HEK293 (cell line): ENCODE measurements around the gene DUS1L.

Experiments used
- CTCF ChIA-PET: fragments of 350-600 bp; formaldehyde crosslinking; extraction: SDS; loops from one replicate; lab custom pipeline; 2021; ENCODE audit warnings: antibody characterized with exemption; lab: Yijun Ruan, JAX
- POLR2A ChIA-PET: fragments of 300-600 bp; formaldehyde crosslinking; extraction: SDS; loops from one replicate; lab custom pipeline; 2020; ENCODE audit warnings: antibody characterized with exemption, inconsistent platforms; lab: Yijun Ruan, JAX
- H3K27ac ChIP-seq: fragments of 200-500 bp; sonication (Bioruptor generic); 2 replicates; pipeline ENCODE4 v1.5.1; 2014; ENCODE audit warnings: low read depth, low read length, control low read depth, inconsistent platforms; ENCODE audit errors: extremely low read depth
- H3K36me3 ChIP-seq, 2 experiments: fragments of 200-500 bp in 1 of 2; sonication (Bioruptor generic) in 1 of 2; 1 replicate in 1 of 2; 2 replicates in 1 of 2; pipeline ENCODE4 v1.5.1; 2014 to 2017; ENCODE audit warnings: inconsistent platforms in 2 of 2, low read length in 2 of 2; ENCODE audit not compliant: control insufficient read depth in 2 of 2, insufficient read depth in 1 of 2
- H3K4me1 ChIP-seq: fragments of 200-500 bp; sonication (Bioruptor generic); 2 replicates; pipeline ENCODE4 v1.5.1; 2014; ENCODE audit warnings: mild to moderate bottlenecking, low read length, inconsistent platforms; ENCODE audit not compliant: control insufficient read depth, insufficient read depth
- H3K4me3 ChIP-seq: 2 replicates; pipeline ENCODE4 v1.5.1; 2011; ENCODE audit warnings: low read depth, mild to moderate bottlenecking, control low read depth, low read length, moderate library complexity
- H3K9me3 ChIP-seq: fragments of 200-500 bp; sonication (Bioruptor generic); 2 replicates; pipeline ENCODE4 v1.5.1; 2014; ENCODE audit warnings: low read depth, low read length, inconsistent platforms; ENCODE audit not compliant: control insufficient read depth, insufficient read depth
- GLIS1 ChIP-seq: fragments of 450-650 bp; formaldehyde crosslinking; IDR thresholded peaks from 2 replicates; pipeline ENCODE4 v1.5.1; 2016; ENCODE audit warnings: missing biosample characterization, missing genetic modification characterization
- GLIS2 ChIP-seq: fragments of 450-650 bp; formaldehyde crosslinking; IDR thresholded peaks from 2 replicates; pipeline ENCODE4 v1.5.1; 2016; ENCODE audit warnings: missing biosample characterization, missing genetic modification characterization
- KLF16 ChIP-seq: fragments of 450-650 bp; formaldehyde crosslinking; IDR thresholded peaks from 2 replicates; pipeline ENCODE4 v1.5.1; 2017; ENCODE audit warnings: missing biosample characterization, missing genetic modification characterization
- PBX3 ChIP-seq: sonication (generic); formaldehyde crosslinking; IDR thresholded peaks from 2 replicates; pipeline ENCODE4 v1.8.1; 2022; ENCODE audit warnings: mild to moderate bottlenecking, moderate library complexity, missing genetic modification reagents
- ZFP37 ChIP-seq: fragments of 450-650 bp; formaldehyde crosslinking; IDR thresholded peaks from 2 replicates; pipeline ENCODE4 v1.5.1; 2016; ENCODE audit warnings: missing biosample characterization, missing genetic modification characterization
- ZNF133 ChIP-seq: fragments of 450-650 bp; formaldehyde crosslinking; IDR thresholded peaks from 2 replicates; pipeline ENCODE4 v1.5.1; 2016; ENCODE audit warnings: missing biosample characterization, missing genetic modification characterization
- ZNF214 ChIP-seq: fragments of 450-650 bp; formaldehyde crosslinking; IDR thresholded peaks from 2 replicates; pipeline ENCODE4 v1.5.1; 2017; ENCODE audit warnings: missing biosample characterization, mild to moderate bottlenecking, missing genetic modification characterization, borderline replicate concordance
- ZNF248 ChIP-seq: fragments of 450-650 bp; formaldehyde crosslinking; IDR thresholded peaks from 2 replicates; pipeline ENCODE4 v1.5.1; 2017; ENCODE audit warnings: missing biosample characterization, missing genetic modification characterization
- ZNF350 ChIP-seq: fragments of 450-650 bp; formaldehyde crosslinking; IDR thresholded peaks from 2 replicates; pipeline ENCODE4 v1.5.0; 2017; ENCODE audit warnings: missing biosample characterization, mild to moderate bottlenecking, missing genetic modification characterization
- ZNF391 ChIP-seq: fragments of 450-650 bp; formaldehyde crosslinking; IDR thresholded peaks from 2 replicates; pipeline ENCODE4 v1.5.1; 2016; ENCODE audit warnings: low read depth, missing biosample characterization, missing genetic modification characterization, borderline replicate concordance
- ZNF558 ChIP-seq: fragments of 450-650 bp; formaldehyde crosslinking; IDR thresholded peaks from 2 replicates; pipeline ENCODE4 v1.5.1; 2016; ENCODE audit warnings: missing biosample characterization, missing genetic modification characterization
- ZNF561 ChIP-seq: fragments of 450-650 bp; IDR thresholded peaks from 2 replicates; pipeline ENCODE4 v1.5.1; 2018; ENCODE audit warnings: missing biosample characterization, missing genetic modification characterization, borderline replicate concordance
- ZNF596 ChIP-seq: fragments of 450-650 bp; IDR thresholded peaks from 2 replicates; pipeline ENCODE4 v1.5.0; 2018; ENCODE audit warnings: missing biosample characterization, mild to moderate bottlenecking, missing genetic modification characterization, moderate library complexity
- ZNF623 ChIP-seq: fragments of 450-650 bp; formaldehyde crosslinking; IDR thresholded peaks from 2 replicates; pipeline ENCODE4 v1.5.1; 2016; ENCODE audit warnings: missing biosample characterization, missing genetic modification characterization
- ZNF626 ChIP-seq: fragments of 450-650 bp; sonication (Bioruptor Pico); formaldehyde crosslinking; IDR thresholded peaks from 2 replicates; pipeline ENCODE4 v1.5.1; 2018; ENCODE audit warnings: missing biosample characterization, missing genetic modification characterization, inconsistent platforms
- TF ChIP-seq, protein P1 (sequence below): fragments of 450-650 bp; formaldehyde crosslinking; IDR thresholded peaks from 2 replicates; pipeline ENCODE4 v1.5.0; 2017; ENCODE audit warnings: missing biosample characterization, missing genetic modification characterization, borderline replicate concordance
- TF ChIP-seq, protein P2 (sequence below): fragments of 450-650 bp; formaldehyde crosslinking; IDR thresholded peaks from 2 replicates; pipeline ENCODE4 v1.5.1; 2016; ENCODE audit warnings: missing biosample characterization, missing genetic modification characterization, borderline replicate concordance

The DUS1L gene

GRCh38 chr17:82025401-82026107 is 40.0 kb downstream of the DUS1L start:
- H3K9me3 ChIP-seq: no peaks in the 10 kb centered on the region
- H3K36me3 ChIP-seq: peaks cover 0 to 54% of the 10 kb centered on the region in 2 experiments; a peak in 2 of 3 replicates
- TF ChIP-seq ZNF391 (no peak), ZNF561 (tag by site-specific recombination) (no peak), ZNF623 (tag by site-specific recombination) (no peak), GLIS1 (tag by site-specific recombination) (peak; percentile 61; the same call in 1 of the 2 replicates), GLIS2 (tag by site-specific recombination) (0 out of 2 replicates have a peak, but pooled peaks have one; percentile 34), ZNF133 (tag by site-specific recombination) (no peak), ZNF558 (tag by site-specific recombination) (no peak), ZNF596 (tag by site-specific recombination) (no peak), KLF16 (tag by site-specific recombination) (no peak), ZFP37 (tag by site-specific recombination) (no peak)
- TF ChIP-seq, protein P1, sequence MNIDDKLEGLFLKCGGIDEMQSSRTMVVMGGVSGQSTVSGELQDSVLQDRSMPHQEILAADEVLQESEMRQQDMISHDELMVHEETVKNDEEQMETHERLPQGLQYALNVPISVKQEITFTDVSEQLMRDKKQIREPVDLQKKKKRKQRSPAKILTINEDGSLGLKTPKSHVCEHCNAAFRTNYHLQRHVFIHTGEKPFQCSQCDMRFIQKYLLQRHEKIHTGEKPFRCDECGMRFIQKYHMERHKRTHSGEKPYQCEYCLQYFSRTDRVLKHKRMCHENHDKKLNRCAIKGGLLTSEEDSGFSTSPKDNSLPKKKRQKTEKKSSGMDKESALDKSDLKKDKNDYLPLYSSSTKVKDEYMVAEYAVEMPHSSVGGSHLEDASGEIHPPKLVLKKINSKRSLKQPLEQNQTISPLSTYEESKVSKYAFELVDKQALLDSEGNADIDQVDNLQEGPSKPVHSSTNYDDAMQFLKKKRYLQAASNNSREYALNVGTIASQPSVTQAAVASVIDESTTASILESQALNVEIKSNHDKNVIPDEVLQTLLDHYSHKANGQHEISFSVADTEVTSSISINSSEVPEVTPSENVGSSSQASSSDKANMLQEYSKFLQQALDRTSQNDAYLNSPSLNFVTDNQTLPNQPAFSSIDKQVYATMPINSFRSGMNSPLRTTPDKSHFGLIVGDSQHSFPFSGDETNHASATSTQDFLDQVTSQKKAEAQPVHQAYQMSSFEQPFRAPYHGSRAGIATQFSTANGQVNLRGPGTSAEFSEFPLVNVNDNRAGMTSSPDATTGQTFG (tag by site-specific recombination): no peak
- H3K27ac ChIP-seq: no peak overlapping the region
- ChIA-PET POLR2A (interaction anchor here (0.6 to 2.0 kb wide), 3 partner anchors 12 to 425 kb away, joined by 3 to 8 read pairs (median 3); partner anchors contain the start of genes CYBC1 and DCXR), CTCF (interaction anchor here (0.6 to 2.5 kb wide), 7 partner anchors 16 to 163 kb away, joined by 3 to 10 read pairs (median 4); no protein-coding TSS in a partner anchor)
- H3K4me3 ChIP-seq: no peak overlapping the region
- peaks cover 11% of the 10 kb centered on the region for H3K4me1 ChIP-seq

DNA sequence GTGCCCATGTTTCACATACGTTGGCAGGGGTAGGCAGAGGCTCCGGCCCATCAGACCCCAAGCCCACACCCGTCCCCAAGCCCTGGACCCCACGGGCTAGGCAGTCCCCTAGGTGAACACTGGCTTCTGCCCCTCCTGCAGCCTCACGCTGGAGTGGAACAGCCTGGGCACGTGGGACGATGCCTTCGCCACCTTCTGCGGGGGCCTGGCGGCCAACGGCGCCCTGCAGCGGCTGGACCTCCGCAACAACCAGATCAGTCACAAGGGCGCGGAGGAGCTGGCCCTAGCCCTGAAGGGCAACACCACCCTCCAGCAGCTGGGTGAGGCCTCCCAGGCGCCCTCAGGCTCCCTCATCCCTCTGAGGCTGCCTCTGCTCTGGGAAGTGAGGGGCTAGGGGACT is 40.7 kb downstream of the DUS1L start:
- CTCF ChIA-PET: interaction anchor here (0.6 to 1.2 kb wide), 3 partner anchors 65 to 129 kb away, joined by 3 to 6 read pairs (median 4); no protein-coding TSS in a partner anchor

More for the DNA sequence above, 40.7 kb downstream of the DUS1L start:
- H3K27ac ChIP-seq: no peak overlapping the region
- H3K9me3 ChIP-seq: no peaks in the 10 kb centered on the region
- POLR2A ChIA-PET: interaction anchor here (1.1 kb wide), 1 partner anchor 196 kb away, joined by 3 read pairs; no protein-coding TSS in a partner anchor
- TF ChIP-seq ZNF350 (tag by site-specific recombination) (no peak), ZNF248 (no peak), ZNF626 (tag by site-specific recombination) (no peak), ZNF214 (tag by site-specific recombination) (no peak), GLIS2 (tag by site-specific recombination) (0 out of 2 replicates have a peak, but pooled peaks have one; percentile 8), PBX3 (CRISPR knock-in tag) (peak; percentile 11; the same call in 1 of the 2 replicates)
- TF ChIP-seq, protein P2, sequence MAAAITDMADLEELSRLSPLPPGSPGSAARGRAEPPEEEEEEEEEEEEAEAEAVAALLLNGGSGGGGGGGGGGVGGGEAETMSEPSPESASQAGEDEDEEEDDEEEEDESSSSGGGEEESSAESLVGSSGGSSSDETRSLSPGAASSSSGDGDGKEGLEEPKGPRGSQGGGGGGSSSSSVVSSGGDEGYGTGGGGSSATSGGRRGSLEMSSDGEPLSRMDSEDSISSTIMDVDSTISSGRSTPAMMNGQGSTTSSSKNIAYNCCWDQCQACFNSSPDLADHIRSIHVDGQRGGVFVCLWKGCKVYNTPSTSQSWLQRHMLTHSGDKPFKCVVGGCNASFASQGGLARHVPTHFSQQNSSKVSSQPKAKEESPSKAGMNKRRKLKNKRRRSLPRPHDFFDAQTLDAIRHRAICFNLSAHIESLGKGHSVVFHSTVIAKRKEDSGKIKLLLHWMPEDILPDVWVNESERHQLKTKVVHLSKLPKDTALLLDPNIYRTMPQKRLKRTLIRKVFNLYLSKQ (tag by site-specific recombination): no peak
- H3K4me3 ChIP-seq: no peak overlapping the region
- peaks cover 0 to 57% of the 10 kb centered on the region in 2 experiments; a peak in 2 of 3 replicates for H3K36me3 ChIP-seq
- peaks cover 11% of the 10 kb centered on the region for H3K4me1 ChIP-seq
